CD14-positive monocyte (primary cell): ENCODE results near the gene MTTP. TPM values are rescaled to one million over a fixed set of nuclear protein-coding genes. Genes with fewer than 3 reads are reported as not detected.

Experiments
- DNase-seq, 3 donors: peaks; one replicate each; pipeline ENCODE4 v3.0.0-alpha.2; 2011 to 2022
- H2AFZ ChIP-seq: 2 replicates; pipeline ENCODE4 v1.6.0; 2012; ENCODE audit warnings: mild to moderate bottlenecking, low read depth, low read length, inconsistent platforms; ENCODE audit not compliant: insufficient read depth, poor library complexity, severe bottlenecking
- H3K27ac ChIP-seq, 2 donors: 1 replicate in 1 of 2; 2 replicates in 1 of 2; pipeline ENCODE4 v1.5.1; 2012 to 2013; ENCODE audit warnings: low read length in 2 of 2, control low read depth in 1 of 2, inconsistent platforms in 1 of 2, low read depth in 1 of 2, mild to moderate bottlenecking in 1 of 2
- H3K27me3 ChIP-seq, 2 donors: one replicate each; pipeline versions ENCODE4 v1.6.0 to v1.6.1; 2011 to 2013; ENCODE audit warnings: low read length in 2 of 2; ENCODE audit not compliant: control insufficient read depth in 2 of 2, insufficient read depth in 2 of 2
- H3K36me3 ChIP-seq, 2 donors: replicated peaks in 1 of 2; 1 replicate in 1 of 2; 2 replicates in 1 of 2; pipeline versions ENCODE4 v1.5.1 to v1.6.1; 2012 to 2013; ENCODE audit warnings: low read length in 2 of 2, control low read depth in 1 of 2, inconsistent platforms in 1 of 2, mild to moderate bottlenecking in 1 of 2; ENCODE audit not compliant: insufficient read depth in 2 of 2, control insufficient read depth in 1 of 2
- H3K4me1 ChIP-seq, 2 donors: 1 replicate in 1 of 2; 2 replicates in 1 of 2; pipeline versions ENCODE4 v1.5.1 to v1.6.1; 2012 to 2013; ENCODE audit warnings: low read length in 2 of 2, control low read depth in 1 of 2, inconsistent platforms in 1 of 2, mild to moderate bottlenecking in 1 of 2, moderate library complexity in 1 of 2; ENCODE audit not compliant: insufficient read depth in 2 of 2, control insufficient read depth in 1 of 2
- H3K4me2 ChIP-seq: replicated peaks from 2 replicates; pipeline ENCODE3; 2012; ENCODE audit warnings: low read length, moderate library complexity, mild to moderate bottlenecking; ENCODE audit not compliant: poor library complexity, severe bottlenecking; ENCODE audit errors: extremely low read depth
- H3K4me3 ChIP-seq, 3 experiments: fragments of 200-600 bp in 1 of 3; sonication (generic) in 1 of 3; replicated peaks in 1 of 3; 1 replicate in 2 of 3; 2 replicates in 1 of 3; pipeline ENCODE4 v1.5.1; 2011 to 2013; ENCODE audit warnings: low read length in 3 of 3, mild to moderate bottlenecking in 3 of 3, control low read depth in 2 of 3, low read depth in 2 of 3, inconsistent platforms in 1 of 3, moderate library complexity in 1 of 3
- H3K79me2 ChIP-seq: 2 replicates; pipeline ENCODE4 v1.6.0; 2012; ENCODE audit warnings: mild to moderate bottlenecking, control low read depth, inconsistent platforms, low read length, moderate library complexity; ENCODE audit not compliant: insufficient read depth
- H3K9ac ChIP-seq: 2 replicates; pipeline ENCODE4 v1.6.0; 2017; ENCODE audit warnings: low read length, mild to moderate bottlenecking; ENCODE audit not compliant: insufficient read depth, poor library complexity, severe bottlenecking
- H3K9me3 ChIP-seq, 2 donors: replicated peaks in 1 of 2; 1 replicate in 1 of 2; 2 replicates in 1 of 2; pipeline versions ENCODE4 v1.5.1 to v1.6.1; 2012 to 2013; ENCODE audit warnings: low read length in 2 of 2, control low read depth in 1 of 2; ENCODE audit not compliant: control insufficient read depth in 1 of 2, insufficient read depth in 1 of 2
- H4K20me1 ChIP-seq: 2 replicates; pipeline ENCODE4 v1.6.0; 2012; ENCODE audit warnings: mild to moderate bottlenecking, low read length, control low read depth, moderate library complexity; ENCODE audit not compliant: insufficient read depth
- H3K27ac Mint-ChIP-seq, 7 donors: one replicate each; pipeline ENCODE4 v1.8.0; 2020; ENCODE audit warnings: mild to moderate bottlenecking in 7 of 7, mixed read lengths in 7 of 7, moderate library complexity in 6 of 7, inconsistent platforms in 2 of 7
- H3K27me3 Mint-ChIP-seq, 3 donors: one replicate each; pipeline ENCODE4 v1.8.0; 2021 to 2022; ENCODE audit warnings: low read depth in 3 of 3, mild to moderate bottlenecking in 3 of 3, mixed read lengths in 3 of 3, moderate library complexity in 3 of 3, inconsistent platforms in 1 of 3
- H3K36me3 Mint-ChIP-seq, 2 donors: one replicate each; pipeline ENCODE4 v1.8.0; 2020; ENCODE audit warnings: mixed read lengths in 2 of 2, inconsistent platforms in 1 of 2, mild to moderate bottlenecking in 1 of 2
- H3K4me1 Mint-ChIP-seq: one replicate; pipeline ENCODE4 v1.8.0; 2020; ENCODE audit warnings: mild to moderate bottlenecking, mixed read lengths
- H3K4me3 Mint-ChIP-seq, 2 donors: one replicate each; pipeline ENCODE4 v1.8.0; 2020; ENCODE audit warnings: mild to moderate bottlenecking in 2 of 2, mixed read lengths in 2 of 2, moderate library complexity in 1 of 2
- H3K9me3 Mint-ChIP-seq, 7 donors: one replicate each; pipeline ENCODE4 v1.8.0; 2020 to 2022; ENCODE audit warnings: mixed read lengths in 7 of 7, mild to moderate bottlenecking in 6 of 7, moderate library complexity in 6 of 7, inconsistent platforms in 2 of 7
- CTCF ChIP-seq: fragments of 200-600 bp; IDR thresholded peaks from one replicate; pipeline ENCODE4 v1.8.0; 2022; ENCODE audit warnings: antibody characterized with exemption, mild to moderate bottlenecking
- WGBS: methylation state at CpG from one replicate; pipeline ENCODE4 v1.1.5; 2013; ENCODE audit warnings: missing lambda C conversion rate; ENCODE audit not compliant: insufficient coverage; 5-methylcytosine and 5-hydroxymethylcytosine counted together
- intact Hi-C, 2 donors: fragments of 100-400 bp; cut with micrococcal nuclease; formaldehyde crosslinking; loops; one replicate each; pipeline versions ENCODE4 v1.15.0 to v1.15.1; 2023
- polyA plus RNA-seq, 3 donors: library from polyadenylated mRNA; depleted of rRNA in 1 of 3; unstranded in 2 of 3; stranded (reverse) in 1 of 3; fragments of 300-500 nt in 2 of 3; fragments of >200 nt in 1 of 3; fragmentation: Illumina TruSeq in 2 of 3; gene quantifications; 1 replicate in 2 of 3; 2 replicates in 1 of 3; pipeline ENCODE4 v1.2.3, GENCODE V29; 2012 to 2021

MTTP gene
- polyA plus RNA-seq, 3 donors, result not detected

GRCh38 chr4:99664716-99665115 lies 90.1 kb downstream of the MTTP start:
- no peak overlapping the region for H3K4me3 Mint-ChIP-seq
- H2AFZ ChIP-seq, result no peak overlapping the region
- H3K9me3 ChIP-seq, result peaks cover 0 to 7% of the 10 kb centered on the region in 2 donors
- H3K4me3 ChIP-seq, result no peak overlapping the region
- H3K36me3 Mint-ChIP-seq, result no peaks in the 10 kb centered on the region
- H3K9ac ChIP-seq, result no peak overlapping the region
- peaks cover 0 to 6% (median 2%) of the 10 kb centered on the region in 7 donors for H3K9me3 Mint-ChIP-seq
- no peak overlapping the region for H3K27ac Mint-ChIP-seq
- H3K27me3 ChIP-seq, result no peaks in the 10 kb centered on the region
- H3K4me1 Mint-ChIP-seq, result no peaks in the 10 kb centered on the region
- H3K4me2 ChIP-seq, result no peak overlapping the region
- H3K4me1 ChIP-seq, result no peaks in the 10 kb centered on the region
- H4K20me1 ChIP-seq, result no peaks in the 10 kb centered on the region
- H3K27ac ChIP-seq, result no peak overlapping the region
- no peak for DNase-seq
- no peaks in the 10 kb centered on the region for H3K79me2 ChIP-seq
- no peaks in the 10 kb centered on the region for H3K36me3 ChIP-seq
- no peak for TF ChIP-seq CTCF
- intact Hi-C loops, result no loop called here
- no peaks in the 10 kb centered on the region for H3K27me3 Mint-ChIP-seq

- DNase-seq, result no peak
- no peak for TF ChIP-seq CTCF
- no peaks in the 10 kb centered on the region for H3K4me1 Mint-ChIP-seq
- no CpG with 5 or more reads among the region's 1 CpG for WGBS
- Histone ChIP-seq H3K4me2 (no peak overlapping the region), H3K27me3 (no peaks in the 10 kb centered on the region), H3K4me1 (no peaks in the 10 kb centered on the region), H3K9me3 (peaks cover 5 to 12% of the 10 kb centered on the region in 2 donors), H3K36me3 (no peaks in the 10 kb centered on the region), H3K9ac (no peak overlapping the region), H2AFZ (no peak overlapping the region), H3K79me2 (no peaks in the 10 kb centered on the region), H3K27ac (no peak overlapping the region), H4K20me1 (no peaks in the 10 kb centered on the region), H3K4me3 (no peak overlapping the region)
- H3K36me3 Mint-ChIP-seq, result no peaks in the 10 kb centered on the region
- no peaks in the 10 kb centered on the region for H3K27me3 Mint-ChIP-seq
- peaks cover 3 to 7% (median 4%) of the 10 kb centered on the region in 7 donors for H3K9me3 Mint-ChIP-seq
- intact Hi-C loops, result no loop called here
- H3K4me3 Mint-ChIP-seq, result no peak overlapping the region
- no peak overlapping the region for H3K27ac Mint-ChIP-seq
Measured at GRCh38 chr4:99665983-99666382, 91.4 kb downstream of the MTTP start.
